CD4-positive, alpha-beta memory T cell (primary cell): ENCODE results near the gene CD63. TPM values are rescaled to one million over a fixed set of nuclear protein-coding genes. Genes with fewer than 3 reads are reported as not detected.

Experiments used
- CTCF ChIA-PET: fragments of 350-600 bp; sonication (Branson Sonifier 250); formaldehyde crosslinking; loops from one replicate; lab custom pipeline; 2021; ENCODE audit warnings: inconsistent platforms; ENCODE audit not compliant: partially characterized antibody; lab: Charles Lee
- POLR2A ChIA-PET: fragments of 350-600 bp; sonication (Branson Sonifier 250); formaldehyde crosslinking; loops from one replicate; lab custom pipeline; 2021; ENCODE audit not compliant: partially characterized antibody; lab: Charles Lee
- DNase-seq, 5 donors: peaks; one replicate each; pipeline versions ENCODE4 v3.0.0 to v3.0.0-alpha.2; 2020 to 2022; ENCODE audit warnings: mixed read lengths in 1 of 5
- H3K27ac ChIP-seq: one replicate; pipeline ENCODE4 v1.7.0; 2013; ENCODE audit warnings: low read depth, low read length
- H3K27me3 ChIP-seq: 2 replicates; pipeline ENCODE4 v1.7.0; 2013; ENCODE audit warnings: mild to moderate bottlenecking, low read length, moderate library complexity; ENCODE audit not compliant: insufficient read depth
- H3K36me3 ChIP-seq: 2 replicates; pipeline ENCODE4 v1.7.0; 2013; ENCODE audit warnings: mild to moderate bottlenecking, low read length, moderate library complexity; ENCODE audit not compliant: insufficient read depth
- H3K4me1 ChIP-seq: 2 replicates; pipeline ENCODE4 v1.7.0; 2013; ENCODE audit warnings: mild to moderate bottlenecking, low read length, moderate library complexity; ENCODE audit not compliant: insufficient read depth
- H3K4me3 ChIP-seq, 2 donors: one replicate each; pipeline ENCODE4 v1.7.0; 2013; ENCODE audit warnings: low read length in 2 of 2, mild to moderate bottlenecking in 1 of 2
- H3K9me3 ChIP-seq, 2 donors: one replicate each; pipeline ENCODE4 v1.7.0; 2013; ENCODE audit warnings: low read length in 2 of 2, control low read depth in 1 of 2; ENCODE audit not compliant: control insufficient read depth in 1 of 2
- H3K27ac Mint-ChIP-seq, 7 donors: one replicate each; pipeline ENCODE4 v1.8.0; 2020 to 2021; ENCODE audit warnings: mixed read lengths in 7 of 7, mild to moderate bottlenecking in 6 of 7, inconsistent platforms in 3 of 7, moderate library complexity in 3 of 7
- H3K27me3 Mint-ChIP-seq, 2 donors: one replicate each; pipeline ENCODE4 v1.8.0; 2020 to 2021; ENCODE audit warnings: mixed read lengths in 2 of 2
- H3K36me3 Mint-ChIP-seq, 2 donors: one replicate each; pipeline ENCODE4 v1.8.0; 2020 to 2021; ENCODE audit warnings: mixed read lengths in 2 of 2, inconsistent platforms in 1 of 2, mild to moderate bottlenecking in 1 of 2
- H3K4me1 Mint-ChIP-seq, 4 donors: one replicate each; pipeline ENCODE4 v1.8.0; 2020 to 2021; ENCODE audit warnings: mixed read lengths in 4 of 4, mild to moderate bottlenecking in 1 of 4
- H3K4me3 Mint-ChIP-seq, 8 donors: one replicate each; pipeline ENCODE4 v1.8.0; 2020 to 2021; ENCODE audit warnings: mixed read lengths in 8 of 8, mild to moderate bottlenecking in 7 of 8, moderate library complexity in 6 of 8, inconsistent platforms in 3 of 8
- H3K9me3 Mint-ChIP-seq, 8 donors: one replicate each; pipeline ENCODE4 v1.8.0; 2020 to 2021; ENCODE audit warnings: mixed read lengths in 8 of 8, mild to moderate bottlenecking in 5 of 8, inconsistent platforms in 3 of 8, moderate library complexity in 1 of 8
- intact Hi-C: fragments of 100-400 bp; cut with micrococcal nuclease; formaldehyde crosslinking; loops from one replicate; pipeline ENCODE4 v1.15.1; 2023
- polyA plus RNA-seq, 2 donors: library from polyadenylated mRNA; unstranded; fragments of 300-500 nt; fragmentation: Illumina TruSeq; gene quantifications; one replicate each; pipeline ENCODE4 v1.2.3, GENCODE V29; 2021
- total RNA-seq, 2 experiments: library from RNA; stranded (reverse); gene quantifications; one replicate each; pipeline ENCODE4 v1.2.3, GENCODE V29; 2021

The CD63 gene
- total and polyA plus RNA-seq, 4 experiments from 2014 or later = 76.4 to 349 (median 135) TPM

GRCh38 chr12:55681142-55682077, 47.4 kb downstream of the CD63 start:
- H3K27ac Mint-ChIP-seq = no peak overlapping the region
- DNase-seq = no peak
- H3K27me3 Mint-ChIP-seq = peaks cover 13 to 19% of the 10 kb centered on the region in 2 donors
- H3K9me3 Mint-ChIP-seq = no peaks in the 10 kb centered on the region
- H3K4me3 Mint-ChIP-seq = peak overlapping the region in 2 of 8 donors; percentile 16 to 18
- Histone ChIP-seq H3K4me3 (no peak overlapping the region), H3K4me1 (no peaks in the 10 kb centered on the region), H3K36me3 (no peaks in the 10 kb centered on the region), H3K27ac (no peak overlapping the region), H3K27me3 (peaks cover 10% of the 10 kb centered on the region), H3K9me3 (no peaks in the 10 kb centered on the region)
- H3K36me3 Mint-ChIP-seq = no peaks in the 10 kb centered on the region
- H3K4me1 Mint-ChIP-seq = peaks cover 6 to 16% (median 12%) of the 10 kb centered on the region in 4 donors
- intact Hi-C loops = no loop called here
- POLR2A ChIA-PET = no interaction called here
- CTCF ChIA-PET = interaction anchor here (0.8 to 1.6 kb wide), 2 partner anchors 10 to 26 kb away, joined by 3 to 5 read pairs; no protein-coding TSS in a partner anchor

GRCh38 chr12:55679691-55680090, 49.1 kb downstream of the CD63 start:
- no peak overlapping the region for H3K27ac Mint-ChIP-seq
- Histone ChIP-seq H3K27me3 (peaks cover 10% of the 10 kb centered on the region), H3K4me3 (no peak overlapping the region), H3K36me3 (no peaks in the 10 kb centered on the region), H3K9me3 (no peaks in the 10 kb centered on the region), H3K4me1 (no peaks in the 10 kb centered on the region), H3K27ac (no peak overlapping the region)
- H3K4me3 Mint-ChIP-seq = no peak overlapping the region
- CTCF ChIA-PET = no interaction called here
- DNase-seq = no peak
- POLR2A ChIA-PET = no interaction called here
- H3K9me3 Mint-ChIP-seq = no peaks in the 10 kb centered on the region
- H3K4me1 Mint-ChIP-seq = peaks cover 6 to 14% (median 11%) of the 10 kb centered on the region in 4 donors
- H3K27me3 Mint-ChIP-seq = peaks cover 14 to 19% of the 10 kb centered on the region in 2 donors
- intact Hi-C loops = no loop called here
- H3K36me3 Mint-ChIP-seq = no peaks in the 10 kb centered on the region

GRCh38 chr12:55676707-55677106, 52.1 kb downstream of the CD63 start:
- Histone ChIP-seq H3K4me3 (no peak overlapping the region), H3K9me3 (no peaks in the 10 kb centered on the region), H3K27me3 (peaks cover 5% of the 10 kb centered on the region), H3K4me1 (no peaks in the 10 kb centered on the region), H3K27ac (no peak overlapping the region), H3K36me3 (no peaks in the 10 kb centered on the region)
- no peak for DNase-seq
- H3K4me3 Mint-ChIP-seq = no peak overlapping the region
- peaks cover 15 to 21% of the 10 kb centered on the region in 2 donors for H3K27me3 Mint-ChIP-seq
- CTCF ChIA-PET = interaction anchor here (0.7 to 2.4 kb wide), 5 partner anchors 19 to 31 kb away, joined by 3 to 14 read pairs (median 4); no protein-coding TSS in a partner anchor
- POLR2A ChIA-PET = no interaction called here
- intact Hi-C loops = no loop called here
- H3K4me1 Mint-ChIP-seq = peaks cover 3 to 11% (median 9%) of the 10 kb centered on the region in 4 donors
- H3K27ac Mint-ChIP-seq = no peak overlapping the region
- H3K9me3 Mint-ChIP-seq = no peaks in the 10 kb centered on the region
- no peaks in the 10 kb centered on the region for H3K36me3 Mint-ChIP-seq

- H3K27ac Mint-ChIP-seq = no peak overlapping the region
- H3K9me3 Mint-ChIP-seq = no peaks in the 10 kb centered on the region
- no peaks in the 10 kb centered on the region for H3K36me3 ChIP-seq
- H3K27ac ChIP-seq = no peak overlapping the region
- H3K27me3 Mint-ChIP-seq = peaks cover 10 to 19% of the 10 kb centered on the region in 2 donors
- intact Hi-C loops = no loop called here
- no peaks in the 10 kb centered on the region for H3K27me3 ChIP-seq
- H3K4me3 Mint-ChIP-seq = no peak overlapping the region
- no peaks in the 10 kb centered on the region for H3K9me3 ChIP-seq
- H3K4me1 ChIP-seq = no peaks in the 10 kb centered on the region
- peaks cover 0 to under 1% (median 0%) of the 10 kb centered on the region in 4 donors for H3K4me1 Mint-ChIP-seq
- no peaks in the 10 kb centered on the region for H3K36me3 Mint-ChIP-seq
- no peak overlapping the region for H3K4me3 ChIP-seq
- DNase-seq = no peak
- ChIA-PET POLR2A (no interaction called here), CTCF (interaction anchor here (2.4 kb wide), 1 partner anchor 20 kb away, joined by 14 read pairs; no protein-coding TSS in a partner anchor)
Observed at GRCh38 chr12:55675666-55676065, 53.1 kb downstream of the CD63 start.

Other genes starting within 250 kb of the CD63 start
- gene OR6C68, start 236.6 kb downstream of the CD63 start, total RNA-seq = not detected
- gene OR6C68, start 236.6 kb downstream of the CD63 start, polyA plus RNA-seq = not detected
- gene OR6C4, start 179.4 kb downstream of the CD63 start, total RNA-seq = not detected
- gene OR6C4, start 179.4 kb downstream of the CD63 start, polyA plus RNA-seq = not detected
- not detected for gene OR2AP1, start 156.5 kb downstream of the CD63 start, total RNA-seq
- gene OR2AP1, start 156.5 kb downstream of the CD63 start, polyA plus RNA-seq = not detected
- not detected for gene OR10P1, start 92.1 kb downstream of the CD63 start, total RNA-seq
- not detected for gene OR10P1, start 92.1 kb downstream of the CD63 start, polyA plus RNA-seq
- gene ITGA7, start 21.1 kb downstream of the CD63 start, total RNA-seq = 1 to 10 TPM; 2.5 to 2.9 TPM
- not detected for gene ITGA7, start 21.1 kb downstream of the CD63 start, polyA plus RNA-seq
- gene BLOC1S1, start 13.0 kb downstream of the CD63 start, total RNA-seq = 10 to 100 TPM; 80.3 to 87.0 TPM
- 10 to 100 TPM; 75.1 to 87.1 TPM for gene BLOC1S1, start 13.0 kb downstream of the CD63 start, polyA plus RNA-seq
- 10 to 100 TPM; 29.9 to 32.5 TPM for gene RDH5, start 8.6 kb downstream of the CD63 start, total RNA-seq
- 1 to 10 TPM; 1.4 to 1.8 TPM for gene RDH5, start 8.6 kb downstream of the CD63 start, polyA plus RNA-seq
- gene GDF11, start 14.1 kb upstream of the CD63 start, total RNA-seq = 10 to 100 TPM; 15.1 to 15.8 TPM
- gene GDF11, start 14.1 kb upstream of the CD63 start, polyA plus RNA-seq = 1 to 10 TPM in 1 of 2 donors, under 1 TPM in 1; 0.25 to 1.6 TPM
- 10 to 100 TPM; 47.7 to 49.4 TPM for gene SARNP, start 88.7 kb upstream of the CD63 start, total RNA-seq
- gene SARNP, start 88.7 kb upstream of the CD63 start, polyA plus RNA-seq = 100 to 1,000 TPM in 1 of 2 donors, 10 to 100 TPM in 1; 90.2 to 122 TPM
- gene ORMDL2, start 89.0 kb upstream of the CD63 start, total RNA-seq = 10 to 100 TPM; 42.6 to 44.4 TPM
- gene ORMDL2, start 89.0 kb upstream of the CD63 start, polyA plus RNA-seq = 100 to 1,000 TPM in 1 of 2 donors, 10 to 100 TPM in 1; 95.8 to 142 TPM
- gene DNAJC14, start 100.6 kb upstream of the CD63 start, total RNA-seq = 10 to 100 TPM; 31.8 to 42.4 TPM
- gene DNAJC14, start 100.6 kb upstream of the CD63 start, polyA plus RNA-seq = 10 to 100 TPM; 32.7 to 36.8 TPM
- gene MMP19, start 113.9 kb upstream of the CD63 start, total RNA-seq = 1 to 10 TPM in 1 of 2 experiments, under 1 TPM in 1; 0.67 to 1.3 TPM
- not detected for gene MMP19, start 113.9 kb upstream of the CD63 start, polyA plus RNA-seq
- 10 to 100 TPM; 35.7 to 39.3 TPM for gene PYM1, start 198.9 kb upstream of the CD63 start, total RNA-seq
- gene PYM1, start 198.9 kb upstream of the CD63 start, polyA plus RNA-seq = 10 to 100 TPM; 75.1 to 86.9 TPM
- 1,000 to 10,000 TPM; 1,301 to 1,410 TPM for gene DGKA, start 202.2 kb upstream of the CD63 start, total RNA-seq
- gene DGKA, start 202.2 kb upstream of the CD63 start, polyA plus RNA-seq = 100 to 1,000 TPM; 195 to 493 TPM
- not detected for gene PMEL, start 237.0 kb upstream of the CD63 start, total RNA-seq
- gene PMEL, start 237.0 kb upstream of the CD63 start, polyA plus RNA-seq = not detected
- gene CDK2, start 237.8 kb upstream of the CD63 start, total RNA-seq = 10 to 100 TPM; 17.5 to 21.5 TPM
- gene CDK2, start 237.8 kb upstream of the CD63 start, polyA plus RNA-seq = 1 to 10 TPM; 4.7 to 5.7 TPM
- gene RAB5B, start 245.1 kb upstream of the CD63 start, total RNA-seq = 100 to 1,000 TPM; 106 to 112 TPM
- gene RAB5B, start 245.1 kb upstream of the CD63 start, polyA plus RNA-seq = 10 to 100 TPM; 67.5 to 80.8 TPM